Spleen (tissue), 11 donors: ENCODE data around the gene LRCH4. TPM values are rescaled to one million over a fixed set of nuclear protein-coding genes. Genes with fewer than 3 reads are reported as not detected.

Experiments
- DNase-seq: peaks from one replicate; pipeline ENCODE4 v3.0.0-alpha.2; 2020
- H3K27ac ChIP-seq, 8 donors: fragments of 200-600 bp; sonication (generic) in 7 of 8; 1 replicate in 4 of 8; 2 replicates in 4 of 8; pipeline versions ENCODE4 v1.5.0 to v1.8.0; 2016 to 2021; ENCODE audit warnings: inconsistent platforms in 4 of 8, mild to moderate bottlenecking in 4 of 8, moderate library complexity in 1 of 8
- H3K27me3 ChIP-seq, 7 donors: fragments of 200-600 bp; sonication (generic) in 6 of 7; replicated peaks in 1 of 7; 1 replicate in 4 of 7; 2 replicates in 3 of 7; pipeline versions ENCODE4 v1.5.0 to v1.8.0; 2016 to 2021; ENCODE audit warnings: inconsistent platforms in 3 of 7, mild to moderate bottlenecking in 1 of 7
- H3K36me3 ChIP-seq, 6 donors: fragments of 200-600 bp; sonication (generic) in 5 of 6; 1 replicate in 4 of 6; 2 replicates in 2 of 6; pipeline versions ENCODE4 v1.5.0 to v1.8.0; 2016 to 2021; ENCODE audit warnings: inconsistent platforms in 2 of 6
- H3K4me1 ChIP-seq, 6 donors: fragments of 200-600 bp; sonication (generic) in 5 of 6; 1 replicate in 3 of 6; 2 replicates in 3 of 6; pipeline versions ENCODE4 v1.5.0 to v1.8.0; 2016 to 2021; ENCODE audit warnings: inconsistent platforms in 3 of 6
- H3K4me3 ChIP-seq, 8 donors: fragments of 200-600 bp; sonication (generic) in 7 of 8; 1 replicate in 4 of 8; 2 replicates in 4 of 8; pipeline versions ENCODE4 v1.5.0 to v1.8.0; 2016 to 2021; ENCODE audit warnings: inconsistent platforms in 4 of 8, mild to moderate bottlenecking in 4 of 8, moderate library complexity in 2 of 8
- H3K9me3 ChIP-seq, 8 donors: fragments of 200-600 bp; sonication (generic) in 7 of 8; 1 replicate in 4 of 8; 2 replicates in 4 of 8; pipeline versions ENCODE4 v1.5.0 to v1.8.0; 2016 to 2021; ENCODE audit warnings: inconsistent platforms in 4 of 8
- CTCF ChIP-seq, 11 experiments: fragments of 200-600 bp in 7 of 11; fragments of 450-650 bp in 4 of 11; sonication (generic) in 4 of 11; IDR thresholded peaks in 8 of 11; conservative IDR thresholded peaks in 3 of 11; 1 replicate in 7 of 11; 2 replicates in 4 of 11; pipeline versions ENCODE4 v1.4.0 to v1.8.0; 2016 to 2021; ENCODE audit warnings: antibody characterized with exemption in 11 of 11, inconsistent platforms in 4 of 11, mild to moderate bottlenecking in 1 of 11
- POLR2A ChIP-seq, 3 donors: fragments of 450-650 bp; IDR thresholded peaks; one replicate each; pipeline ENCODE4 v1.5.1; 2017; ENCODE audit warnings: antibody characterized with exemption in 3 of 3, mild to moderate bottlenecking in 1 of 3
- POLR2AphosphoS5 ChIP-seq, 3 donors: sonication (generic); formaldehyde crosslinking; IDR thresholded peaks; one replicate each; pipeline ENCODE4 v1.5.1; 2017; ENCODE audit warnings: antibody characterized with exemption in 3 of 3
- WGBS, 5 donors: extraction: QIAGEN DNeasy Blood & Tissue Kit in 3 of 5; methylation state at CpG; one replicate each; pipeline versions ENCODE4 v1.1.5 to v1.1.7; 2013 to 2018; 5-methylcytosine and 5-hydroxymethylcytosine counted together
- intact Hi-C: fragments of 100-400 bp; cut with DNase I; formaldehyde crosslinking; loops from one replicate; pipeline ENCODE4 v1.15.0; 2023; ENCODE audit warnings: low total_unique reads
- polyA plus RNA-seq, 3 donors: library from polyadenylated mRNA; stranded (reverse); fragments of 200-250 nt; gene quantifications; one replicate each; pipeline ENCODE4 v1.2.1, GENCODE V29; 2013
- total RNA-seq, 7 donors: library from RNA; depleted of rRNA in 3 of 7; stranded (reverse); fragments of >200 nt in 3 of 7; fragmentation: NEBNext Ultra II Directional in 4 of 7; extraction: Animal tissue kit (Norgen Biotek cat#: 25700) in 4 of 7; gene quantifications; one replicate each; pipeline versions ENCODE4 v1.1.0 to v1.2.1, GENCODE V29; 2016 to 2021
- donor health status: healthy with polysubstance abuse.
- donor health status: DM: no; HTN: no; CAD: no; lungs with moderate emphysema.
- donor health status: DM: no; HTN: no; CAD: no.
- donor health status: Bipolar disorder and iron deficiency.
- donor health status: healthy.
- donor health status: DM: no; HTN: no; CAD: no.
- donor health status: DM: yes; HTN: yes; CAD: no.

Gene LRCH4
- total and polyA plus RNA-seq, 10 donors: 145 to 333 (median 197) TPM

DNA sequence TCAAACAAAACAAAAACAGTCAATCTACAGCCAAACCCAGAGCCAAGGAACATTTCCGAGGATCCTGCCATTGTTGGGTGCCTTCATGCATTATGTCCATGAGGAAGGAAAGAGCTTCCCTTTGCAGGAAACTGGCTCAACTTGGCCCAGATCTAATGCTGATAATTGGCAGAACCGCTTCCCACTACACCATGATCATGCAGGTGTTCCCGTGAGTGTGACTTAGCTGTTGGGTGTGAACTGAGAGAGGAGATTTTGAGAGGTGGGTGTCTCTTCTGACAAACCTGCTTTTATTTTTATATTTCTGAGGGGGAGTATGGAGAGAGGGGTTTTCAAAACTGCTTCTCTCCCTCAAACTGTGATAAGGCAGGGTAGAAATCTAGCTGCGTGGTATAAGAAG, 26.8 kb downstream of the LRCH4 start:
- no peak for TF ChIP-seq CTCF (IDR thresholded peaks at IDR 0.05 in 8 of 11, conservative IDR thresholded peaks at IDR 0.05 in 3 of 11)
- no peak for TF ChIP-seq POLR2A (IDR thresholded peaks at IDR 0.05)
- no peak for TF ChIP-seq POLR2AphosphoS5 (IDR thresholded peaks at IDR 0.05)
- Histone ChIP-seq H3K9me3 (no peaks in the 10 kb centered on the region), H3K36me3 (peaks cover 0 to 73% (median 35%) of the 10 kb centered on the region in 6 donors), H3K27me3 (no peaks in the 10 kb centered on the region), H3K27ac (peak overlapping the region in 5 of 8 donors; percentile 11 to 58 (median 40)), H3K4me1 (peaks cover 10 to 25% (median 16%) of the 10 kb centered on the region in 6 donors), H3K4me3 (no peak overlapping the region)
- 56 to 81% (median 75%) methylated on average over 4 of the region's 4 CpGs for WGBS, 5 donors
- no peak for DNase-seq
- intact Hi-C loops: loop anchor here (2.0 kb wide), 1 partner anchor 78 kb away; no protein-coding TSS in a partner anchor

DNA sequence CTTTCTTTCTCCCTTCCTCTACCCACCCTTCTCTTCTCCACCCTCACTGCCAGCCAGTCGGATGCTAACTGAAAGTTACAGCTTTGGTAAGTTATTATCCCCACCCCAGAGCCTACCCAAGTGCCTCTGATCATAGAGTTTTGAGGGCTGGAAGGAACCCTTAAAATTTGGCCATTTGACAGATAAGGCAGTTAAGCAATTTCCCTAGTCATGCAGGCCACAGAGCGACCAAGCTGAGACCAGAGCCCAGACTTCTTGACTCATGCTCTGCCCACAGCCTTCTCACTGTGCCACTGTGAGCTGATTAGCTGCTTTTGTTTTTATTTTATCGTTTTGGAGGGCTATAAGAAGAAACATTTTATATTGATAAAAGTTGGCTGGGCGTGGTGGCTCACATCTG, 29.4 kb downstream of the LRCH4 start:
- Histone ChIP-seq H3K4me3 (no peak overlapping the region), H3K27ac (peak overlapping the region in 1 of 8 donors; percentile 3), H3K27me3 (no peaks in the 10 kb centered on the region), H3K36me3 (peaks cover 0 to 78% (median 38%) of the 10 kb centered on the region in 6 donors), H3K9me3 (no peaks in the 10 kb centered on the region), H3K4me1 (peaks cover 3 to 14% (median 10%) of the 10 kb centered on the region in 6 donors)
- TF ChIP-seq POLR2AphosphoS5 (IDR thresholded peaks at IDR 0.05) (no peak), CTCF (IDR thresholded peaks at IDR 0.05 in 8 of 11, conservative IDR thresholded peaks at IDR 0.05 in 3 of 11) (no peak), POLR2A (IDR thresholded peaks at IDR 0.05) (no peak)
- WGBS, 5 donors: 51 to 89% (median 55%) methylated on average over 4 of the region's 4 CpGs
- no peak for DNase-seq
- intact Hi-C loops: no loop called here

GRCh38 chr7:100555701-100556100, 30.2 kb downstream of the LRCH4 start:
- H3K36me3 ChIP-seq: peaks cover 0 to 78% (median 37%) of the 10 kb centered on the region in 6 donors

GRCh38 chr7:100553032-100553431, 32.9 kb downstream of the LRCH4 start:
- Histone ChIP-seq H3K27ac (peak overlapping the region in 1 of 8 donors; percentile 6), H3K9me3 (no peaks in the 10 kb centered on the region), H3K4me3 (no peak overlapping the region), H3K27me3 (no peaks in the 10 kb centered on the region), H3K36me3 (peaks cover 0 to 84% (median 37%) of the 10 kb centered on the region in 6 donors), H3K4me1 (peaks cover 21 to 34% (median 26%) of the 10 kb centered on the region in 6 donors)
- WGBS, 5 donors: 96 to 100% (median 97%) methylated on average over 3 of the region's 3 CpGs
- intact Hi-C loops: no loop called here
- no peak for TF ChIP-seq POLR2AphosphoS5 (IDR thresholded peaks at IDR 0.05)
- no peak for TF ChIP-seq POLR2A (IDR thresholded peaks at IDR 0.05)
- TF ChIP-seq CTCF (IDR thresholded peaks at IDR 0.05 in 8 of 11, conservative IDR thresholded peaks at IDR 0.05 in 3 of 11): no peak
- DNase-seq: no peak

More at GRCh38 chr7:100555701-100556100, 30.2 kb downstream of the LRCH4 start:
- intact Hi-C loops: no loop called here
- Histone ChIP-seq H3K4me1 (peaks cover 3 to 22% (median 11%) of the 10 kb centered on the region in 6 donors), H3K27ac (peak overlapping the region in 1 of 8 donors; percentile 3), H3K4me3 (no peak overlapping the region), H3K9me3 (no peaks in the 10 kb centered on the region), H3K27me3 (no peaks in the 10 kb centered on the region)
- DNase-seq: no peak
- TF ChIP-seq POLR2A (IDR thresholded peaks at IDR 0.05): no peak
- WGBS, 5 donors: 80 to 90% (median 84%) methylated on average over 5 of the region's 5 CpGs
